ENCODE results near the gene FAM151B.
A peak's percentile ranks its signal among the peaks of the same experiment; 100 is the strongest.
"Not testable (repeated sequence)": the region's sequence is repeated elsewhere in the genome, so short reads cannot be mapped to it uniquely, and the experiment has no call there.

Gene FAM151B

DNA sequence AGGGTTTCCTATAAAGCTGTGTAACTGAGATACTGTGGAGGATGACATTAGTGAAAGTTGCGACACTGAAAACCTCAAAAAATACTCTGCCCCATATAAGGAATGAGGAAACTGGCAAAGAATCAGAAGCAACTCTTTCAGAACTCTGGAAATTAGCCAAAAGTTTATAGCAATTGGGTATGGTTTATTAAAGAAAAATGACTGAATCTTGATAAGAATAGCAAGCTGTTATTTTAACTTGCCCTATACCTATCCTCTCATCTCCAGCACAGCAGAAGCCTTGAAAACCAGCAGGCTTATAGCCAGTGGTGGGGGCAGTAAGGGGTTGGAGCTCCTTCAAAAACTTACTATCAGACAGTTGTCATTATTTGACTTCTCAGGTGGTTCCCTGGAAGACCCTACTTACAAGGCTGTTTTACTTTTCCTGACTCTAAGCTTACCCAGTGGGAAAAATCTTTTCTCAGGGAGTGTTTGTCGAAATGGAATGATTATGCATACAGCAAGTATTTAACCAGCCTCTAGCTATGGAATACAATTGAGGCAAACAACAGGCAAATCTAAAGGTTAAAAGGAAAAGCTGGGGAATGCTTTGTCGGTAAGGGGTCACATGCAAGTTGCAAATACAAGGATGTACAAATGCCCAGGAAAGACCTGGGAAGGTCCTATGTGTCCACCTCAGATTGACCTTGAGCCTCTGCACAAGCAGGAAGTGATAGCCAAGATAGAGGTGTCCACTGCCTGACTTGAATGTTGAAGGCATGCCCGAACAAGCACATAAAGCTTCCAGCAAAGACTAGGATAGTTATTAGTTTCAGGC is 21.0 kb upstream of the FAM151B start:
- peak; percentile 82 for DNase-seq (ENCODE audit: low read depth)
- no peak overlapping the region for H3K4me3 ChIP-seq (replicated peaks; ENCODE audit: low read depth, low read length)
- no peak for TF ChIP-seq CTCF (IDR thresholded peaks at IDR 0.05; ENCODE audit: low read length, missing control alignments)

- no peak overlapping the region for H3K4me3 ChIP-seq (replicated peaks; ENCODE audit: low read depth, low read length)
- no peak for TF ChIP-seq CTCF (IDR thresholded peaks at IDR 0.05; ENCODE audit: low read length, missing control alignments)
- DNase-seq (ENCODE audit: low read depth) = no peak
Measured at GRCh38 chr5:80468131-80468530, 19.8 kb upstream of the FAM151B start.

GRCh38 chr5:80470631-80471030 is 17.3 kb upstream of the FAM151B start:
- not testable (repeated sequence) for DNase-seq (ENCODE audit: low read depth); H3K4me3 ChIP-seq (replicated peaks; ENCODE audit: low read depth, low read length)

- no peak for DNase-seq (ENCODE audit: low read depth)
- H3K4me3 ChIP-seq (replicated peaks; ENCODE audit: low read depth, low read length) = no peak overlapping the region
- no peak for TF ChIP-seq CTCF (IDR thresholded peaks at IDR 0.05; ENCODE audit: low read length, missing control alignments)
Measured at GRCh38 chr5:80474929-80475328, 13.0 kb upstream of the FAM151B start.

DNA sequence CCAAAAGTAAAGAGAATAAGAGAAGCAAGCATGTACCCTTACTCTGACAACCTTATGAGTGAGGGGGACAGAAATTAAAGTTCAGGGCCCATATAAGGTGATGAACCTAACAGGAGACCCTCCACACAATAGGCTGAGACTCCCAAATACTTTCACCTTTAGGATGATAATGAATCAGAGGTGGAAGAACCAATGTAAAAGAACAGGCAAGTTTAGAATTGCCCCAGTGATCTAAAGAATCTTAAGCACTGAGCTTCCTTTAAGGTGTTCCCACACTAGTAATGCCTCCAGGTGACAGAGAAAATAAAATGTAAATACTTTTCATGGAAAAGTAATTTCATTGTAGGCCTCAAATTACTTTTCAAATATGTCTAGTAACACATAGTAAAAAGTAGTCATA is 8.2 kb upstream of the FAM151B start:
- TF ChIP-seq CTCF (IDR thresholded peaks at IDR 0.05; ENCODE audit: low read length, missing control alignments) = no peak
- H3K4me3 ChIP-seq (replicated peaks; ENCODE audit: low read depth, low read length) = no peak overlapping the region
- DNase-seq (ENCODE audit: low read depth) = no peak

GRCh38 chr5:80480354-80480753 is 7.5 kb upstream of the FAM151B start:
- TF ChIP-seq CTCF (IDR thresholded peaks at IDR 0.05; ENCODE audit: low read length, missing control alignments) = no peak
- DNase-seq (ENCODE audit: low read depth) = no peak
- no peak overlapping the region for H3K4me3 ChIP-seq (replicated peaks; ENCODE audit: low read depth, low read length)

DNA sequence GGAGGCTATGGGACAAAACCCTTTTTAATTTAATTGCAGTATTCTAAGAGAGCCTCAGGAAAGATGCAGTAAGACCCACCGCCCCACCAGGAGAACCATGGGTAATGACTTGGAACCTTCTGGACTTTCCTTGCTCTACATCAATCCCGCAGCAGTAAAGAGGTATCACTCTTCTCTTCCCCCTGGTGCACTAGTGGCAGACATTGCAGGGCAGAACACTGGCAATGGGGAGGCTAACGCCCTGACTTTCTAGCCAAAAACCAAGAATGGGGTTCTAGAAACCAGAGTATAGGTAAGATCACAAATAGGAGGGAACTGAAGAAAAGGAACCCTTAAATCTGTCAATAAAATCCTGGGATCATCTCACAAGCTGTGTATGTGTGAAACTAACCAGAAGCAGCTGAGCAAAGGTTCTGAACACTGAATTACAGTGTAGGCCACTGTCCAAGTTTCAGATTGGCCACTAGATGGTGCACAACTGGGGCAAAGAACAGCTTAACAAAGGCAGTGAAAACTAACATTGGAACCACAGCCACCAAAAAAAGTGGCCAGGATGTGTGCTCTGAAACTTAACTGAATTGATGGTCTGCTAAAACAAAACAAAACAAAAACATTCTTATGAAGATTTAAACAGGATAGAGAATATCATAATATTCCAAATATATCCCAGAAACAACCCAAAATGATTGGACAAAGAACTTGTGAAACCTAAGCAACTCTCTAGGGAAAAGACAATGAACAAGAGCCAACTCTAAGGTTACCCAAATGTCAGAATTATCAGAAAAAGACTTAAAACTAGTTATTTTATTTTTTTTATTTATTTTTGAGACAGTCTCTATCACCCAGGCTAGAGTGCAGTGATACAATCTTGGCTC is 6.6 kb upstream of the FAM151B start:
- H3K4me3 ChIP-seq (replicated peaks; ENCODE audit: low read depth, low read length) = no peak overlapping the region
- DNase-seq (ENCODE audit: low read depth) = peak; percentile 75
- TF ChIP-seq CTCF (IDR thresholded peaks at IDR 0.05; ENCODE audit: low read length, missing control alignments) = peak; percentile 98
